Measurements from ENCODE around the gene NSMF. TPM values are rescaled to one million over a fixed set of nuclear protein-coding genes. Genes with fewer than 3 reads are reported as not detected.
"Not testable (repeated sequence)": the region's sequence is repeated elsewhere in the genome, so short reads cannot be mapped to it uniquely, and the experiment has no call there.

NSMF gene
- total and polyA plus RNA-seq, 4 donors, result 13.8 to 39.8 (median 30.1) TPM

GRCh38 chr9:137411260-137411644, 47.9 kb downstream of the NSMF start:
- no peak for ATAC-seq (ENCODE audit: insufficient read depth, low FRiP score)
- H3K9ac ChIP-seq (ENCODE audit: insufficient read depth in 1 of 2, low read length in 2 of 2), result no peak overlapping the region

GRCh38 chr9:137410891-137411249, 48.3 kb downstream of the NSMF start:
- TF ChIP-seq CTCF (IDR thresholded peaks at IDR 0.05; ENCODE audit: control extremely low read depth, extremely low read depth), result no peak
- DNase-seq (no peak), ATAC-seq (ENCODE audit: insufficient read depth, low FRiP score) (no peak)
- Histone ChIP-seq H3K27me3 (ENCODE audit: control insufficient read depth in 3 of 3, insufficient read depth in 3 of 3, low read length in 2 of 3) (no peaks in the 10 kb centered on the region), H3K9ac (ENCODE audit: insufficient read depth in 1 of 2, low read length in 2 of 2) (no peak overlapping the region), H3K9me3 (ENCODE audit: control insufficient read depth in 4 of 4, insufficient read depth in 3 of 4, low read length in 3 of 4) (no peaks in the 10 kb centered on the region), H3K4me1 (ENCODE audit: control insufficient read depth in 5 of 5, insufficient read depth in 5 of 5, low read length in 5 of 5) (peaks cover 0 to 15% (median 3%) of the 10 kb centered on the region in 5 donors), H3K36me3 (ENCODE audit: control insufficient read depth in 4 of 4, insufficient read depth in 4 of 4, low read length in 4 of 4) (peaks cover 0 to 2% (median 0%) of the 10 kb centered on the region in 4 donors), H3K4me3 (no peak overlapping the region), H3K27ac (ENCODE audit: low read depth in 1 of 2, low read length in 1 of 2) (peak overlapping the region; percentile 56 to 75)
- WGBS, 2 donors, result 80 to 83% methylated on average over 15 of the region's 15 CpGs

More at GRCh38 chr9:137411260-137411644, 47.9 kb downstream of the NSMF start:
- Histone ChIP-seq H3K27me3 (ENCODE audit: control insufficient read depth in 3 of 3, insufficient read depth in 3 of 3, low read length in 2 of 3) (no peaks in the 10 kb centered on the region), H3K27ac (ENCODE audit: low read depth in 1 of 2, low read length in 1 of 2) (peak overlapping the region; percentile 56 to 75), H3K9me3 (ENCODE audit: control insufficient read depth in 4 of 4, insufficient read depth in 3 of 4, low read length in 3 of 4) (no peaks in the 10 kb centered on the region), H3K4me3 (no peak overlapping the region), H3K36me3 (ENCODE audit: control insufficient read depth in 4 of 4, insufficient read depth in 4 of 4, low read length in 4 of 4) (peaks cover 0 to 2% (median 0%) of the 10 kb centered on the region in 4 donors), H3K4me1 (ENCODE audit: control insufficient read depth in 5 of 5, insufficient read depth in 5 of 5, low read length in 5 of 5) (peaks cover 0 to 15% (median 3%) of the 10 kb centered on the region in 5 donors)
- 27 to 31% methylated on average over 13 to 17 of the region's 17 CpGs for WGBS, 2 donors
- no peak for TF ChIP-seq CTCF (IDR thresholded peaks at IDR 0.05; ENCODE audit: control extremely low read depth, extremely low read depth)
- DNase-seq, result no peak

GRCh38 chr9:137410236-137410890, 48.8 kb downstream of the NSMF start:
- 77 to 81% methylated on average over 18 of the region's 18 CpGs for WGBS, 2 donors
- not testable (repeated sequence) for H3K36me3 ChIP-seq (ENCODE audit: control insufficient read depth in 4 of 4, insufficient read depth in 4 of 4, low read length in 4 of 4); H3K27me3 ChIP-seq (ENCODE audit: control insufficient read depth in 3 of 3, insufficient read depth in 3 of 3, low read length in 2 of 3); H3K4me3 ChIP-seq; H3K9me3 ChIP-seq (ENCODE audit: control insufficient read depth in 4 of 4, insufficient read depth in 3 of 4, low read length in 3 of 4); DNase-seq; ATAC-seq (ENCODE audit: insufficient read depth, low FRiP score); H3K9ac ChIP-seq (ENCODE audit: insufficient read depth in 1 of 2, low read length in 2 of 2)
- peaks cover 0 to 18% (median 3%) of the 10 kb centered on the region in 5 donors for H3K4me1 ChIP-seq (ENCODE audit: control insufficient read depth in 5 of 5, insufficient read depth in 5 of 5, low read length in 5 of 5)
- H3K27ac ChIP-seq (ENCODE audit: low read depth in 1 of 2, low read length in 1 of 2), result peak overlapping the region; percentile 56 to 75

- Histone ChIP-seq H3K4me3 (no peak overlapping the region), H3K27ac (ENCODE audit: low read depth in 1 of 2, low read length in 1 of 2) (no peak overlapping the region), H3K27me3 (ENCODE audit: control insufficient read depth in 3 of 3, insufficient read depth in 3 of 3, low read length in 2 of 3) (no peaks in the 10 kb centered on the region), H3K36me3 (ENCODE audit: control insufficient read depth in 4 of 4, insufficient read depth in 4 of 4, low read length in 4 of 4) (peaks cover 0 to 2% (median 0%) of the 10 kb centered on the region in 4 donors), H3K9me3 (ENCODE audit: control insufficient read depth in 4 of 4, insufficient read depth in 3 of 4, low read length in 3 of 4) (no peaks in the 10 kb centered on the region), H3K4me1 (ENCODE audit: control insufficient read depth in 5 of 5, insufficient read depth in 5 of 5, low read length in 5 of 5) (peaks cover 0 to 18% (median 3%) of the 10 kb centered on the region in 5 donors), H3K9ac (ENCODE audit: insufficient read depth in 1 of 2, low read length in 2 of 2) (no peak overlapping the region)
- TF ChIP-seq CTCF (IDR thresholded peaks at IDR 0.05; ENCODE audit: control extremely low read depth, extremely low read depth), result no peak
- DNase-seq (no peak), ATAC-seq (ENCODE audit: insufficient read depth, low FRiP score) (no peak)
- WGBS, 2 donors, result 93 to 97% methylated on average over 11 of the region's 11 CpGs
These were observed 49.6 kb downstream of the NSMF start for GRCh38 chr9:137409515-137409914.

Measured in lung (tissue), 12 donors.